Smooth muscle cell (in vitro differentiated cells): ENCODE results near the gene PTH1R. TPM values are rescaled to one million over a fixed set of nuclear protein-coding genes. Genes with fewer than 3 reads are reported as not detected.

ENCODE experiments used
- DNase-seq: peaks from one replicate; lab custom pipeline; 2025; ENCODE audit not compliant: unreplicated experiment; lab: John Stamatoyannopoulos, UW
- H2AFZ ChIP-seq: fragments of 200-600 bp; sonication (generic); 2 replicates; pipeline ENCODE4 v1.6.0; 2016; ENCODE audit warnings: antibody characterized with exemption, low read depth, mild to moderate bottlenecking
- H3F3A ChIP-seq: fragments of 200-600 bp; sonication (generic); 2 replicates; pipeline ENCODE4 v1.6.0; 2017; ENCODE audit warnings: antibody characterized with exemption, low read depth
- H3K27ac ChIP-seq: fragments of 200-600 bp; sonication (generic); 2 replicates; pipeline ENCODE4 v1.5.1; 2016; ENCODE audit warnings: low read depth, mild to moderate bottlenecking
- H3K27me3 ChIP-seq: fragments of 200-600 bp; sonication (generic); 2 replicates; pipeline ENCODE4 v1.6.1; 2016; ENCODE audit warnings: low read depth, mild to moderate bottlenecking
- H3K36me3 ChIP-seq: fragments of 200-600 bp; sonication (generic); 2 replicates; pipeline ENCODE4 v1.5.1; 2016; ENCODE audit warnings: low read depth
- H3K4me1 ChIP-seq: fragments of 200-600 bp; sonication (generic); 2 replicates; pipeline ENCODE4 v1.5.1; 2016; ENCODE audit warnings: low read depth
- H3K4me2 ChIP-seq: fragments of 200-600 bp; sonication (generic); 2 replicates; pipeline ENCODE4 v1.6.0; 2016; ENCODE audit warnings: mild to moderate bottlenecking
- H3K4me3 ChIP-seq: fragments of 200-600 bp; sonication (generic); 2 replicates; pipeline ENCODE4 v1.5.1; 2016; ENCODE audit warnings: mild to moderate bottlenecking
- H3K79me2 ChIP-seq: fragments of 200-600 bp; sonication (generic); 2 replicates; pipeline ENCODE4 v1.6.0; 2016; ENCODE audit warnings: low read depth, mild to moderate bottlenecking
- H3K9ac ChIP-seq: fragments of 200-600 bp; sonication (generic); 2 replicates; pipeline ENCODE4 v1.6.0; 2016; ENCODE audit warnings: low read depth
- H3K9me3 ChIP-seq: fragments of 200-600 bp; sonication (generic); replicated peaks from 2 replicates; pipeline ENCODE4 v1.5.1; 2016; ENCODE audit warnings: low read depth
- H4K20me1 ChIP-seq: fragments of 200-600 bp; sonication (generic); 2 replicates; pipeline ENCODE4 v1.6.0; 2016; ENCODE audit warnings: low read depth
- WGBS: methylation state at CpG from one replicate; pipeline ENCODE4 v1.1.7; 2016; ENCODE audit warnings: low lambda C conversion rate; 5-methylcytosine and 5-hydroxymethylcytosine counted together
- polyA plus RNA-seq: library from polyadenylated mRNA; unstranded; fragments of >200 nt; fragmentation: Nextera tagmentation; extraction: Ambion mirVana; gene quantifications from 2 replicates; pipeline ENCODE4 v1.2.1, GENCODE V29; 2016
- total RNA-seq: library from RNA; depleted of rRNA; stranded (reverse); fragments of >200 nt; gene quantifications from 2 replicates; pipeline ENCODE4 v1.2.3, GENCODE V29; 2014
- TF ChIP-seq, protein P1 (sequence below): fragments of 200-600 bp; sonication (generic); IDR thresholded peaks from 2 replicates; pipeline ENCODE4 v1.5.1; 2017; ENCODE audit warnings: borderline replicate concordance, mild to moderate bottlenecking, antibody characterized with exemption; ENCODE audit not compliant: insufficient read depth, poor library complexity, severe bottlenecking

PTH1R gene
- total and polyA plus RNA-seq, 2 experiments from 2014 or later: 17.7 to 50.6 TPM

DNA sequence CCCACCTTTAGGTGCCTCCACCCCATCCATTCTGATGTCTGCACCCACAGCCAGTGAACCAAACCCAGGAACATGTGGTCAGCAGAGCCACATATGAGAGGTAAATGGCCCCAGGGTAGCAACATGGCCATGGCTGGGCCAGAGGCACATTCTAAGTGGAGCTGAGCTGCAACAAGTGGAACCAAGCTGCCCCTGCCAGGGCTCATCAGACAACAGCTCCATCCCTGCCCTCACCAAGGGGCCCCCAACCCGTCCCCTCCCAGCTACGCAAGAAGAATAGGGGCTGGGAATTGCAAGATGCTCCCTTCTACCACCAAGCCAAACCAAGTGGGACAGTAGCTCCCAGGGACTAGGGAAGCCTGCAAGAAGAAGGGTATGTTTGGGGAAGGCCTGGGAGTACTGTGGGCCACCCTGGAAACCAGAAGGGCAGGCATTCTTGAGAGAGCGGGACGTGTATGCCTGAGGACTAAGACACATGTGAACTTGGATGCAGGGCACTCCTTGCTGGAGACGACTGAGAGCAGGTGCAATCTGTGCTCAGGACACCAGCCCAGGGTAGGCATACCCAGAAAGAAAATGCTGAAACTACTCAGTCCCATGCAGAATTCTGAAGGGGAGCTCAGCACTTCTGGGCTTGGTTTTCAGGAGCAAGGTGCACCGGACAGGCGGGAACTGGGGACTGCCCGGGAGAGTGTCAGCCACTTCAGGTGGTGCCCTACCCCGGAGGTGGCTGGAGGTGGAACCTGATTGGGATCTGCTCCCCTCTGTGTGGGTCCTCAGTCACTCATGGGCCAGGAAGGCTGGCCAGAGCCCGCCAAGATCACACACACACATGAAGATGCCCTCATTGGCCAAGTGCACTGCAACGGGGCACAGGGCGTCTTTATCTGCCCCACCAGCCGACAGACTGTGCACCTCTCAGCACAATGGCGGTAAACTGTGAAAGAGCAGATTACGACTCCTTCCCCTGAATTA lies 23.8 kb upstream of the PTH1R start:
- Histone ChIP-seq H3K27ac (no peak overlapping the region), H3K79me2 (no peaks in the 10 kb centered on the region), H3K9ac (no peak overlapping the region), H3K4me3 (no peak overlapping the region), H3K4me1 (peaks cover 7% of the 10 kb centered on the region), H3K4me2 (no peak overlapping the region), H2AFZ (no peak overlapping the region), H3K36me3 (no peaks in the 10 kb centered on the region), H3K27me3 (no peaks in the 10 kb centered on the region), H3K9me3 (no peaks in the 10 kb centered on the region), H3F3A (peaks cover 7% of the 10 kb centered on the region), H4K20me1 (no peaks in the 10 kb centered on the region)
- WGBS: 87% methylated on average over 15 of the region's 15 CpGs
- TF ChIP-seq, protein P1, sequence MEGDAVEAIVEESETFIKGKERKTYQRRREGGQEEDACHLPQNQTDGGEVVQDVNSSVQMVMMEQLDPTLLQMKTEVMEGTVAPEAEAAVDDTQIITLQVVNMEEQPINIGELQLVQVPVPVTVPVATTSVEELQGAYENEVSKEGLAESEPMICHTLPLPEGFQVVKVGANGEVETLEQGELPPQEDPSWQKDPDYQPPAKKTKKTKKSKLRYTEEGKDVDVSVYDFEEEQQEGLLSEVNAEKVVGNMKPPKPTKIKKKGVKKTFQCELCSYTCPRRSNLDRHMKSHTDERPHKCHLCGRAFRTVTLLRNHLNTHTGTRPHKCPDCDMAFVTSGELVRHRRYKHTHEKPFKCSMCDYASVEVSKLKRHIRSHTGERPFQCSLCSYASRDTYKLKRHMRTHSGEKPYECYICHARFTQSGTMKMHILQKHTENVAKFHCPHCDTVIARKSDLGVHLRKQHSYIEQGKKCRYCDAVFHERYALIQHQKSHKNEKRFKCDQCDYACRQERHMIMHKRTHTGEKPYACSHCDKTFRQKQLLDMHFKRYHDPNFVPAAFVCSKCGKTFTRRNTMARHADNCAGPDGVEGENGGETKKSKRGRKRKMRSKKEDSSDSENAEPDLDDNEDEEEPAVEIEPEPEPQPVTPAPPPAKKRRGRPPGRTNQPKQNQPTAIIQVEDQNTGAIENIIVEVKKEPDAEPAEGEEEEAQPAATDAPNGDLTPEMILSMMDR: no peak
- DNase-seq: no peak

DNA sequence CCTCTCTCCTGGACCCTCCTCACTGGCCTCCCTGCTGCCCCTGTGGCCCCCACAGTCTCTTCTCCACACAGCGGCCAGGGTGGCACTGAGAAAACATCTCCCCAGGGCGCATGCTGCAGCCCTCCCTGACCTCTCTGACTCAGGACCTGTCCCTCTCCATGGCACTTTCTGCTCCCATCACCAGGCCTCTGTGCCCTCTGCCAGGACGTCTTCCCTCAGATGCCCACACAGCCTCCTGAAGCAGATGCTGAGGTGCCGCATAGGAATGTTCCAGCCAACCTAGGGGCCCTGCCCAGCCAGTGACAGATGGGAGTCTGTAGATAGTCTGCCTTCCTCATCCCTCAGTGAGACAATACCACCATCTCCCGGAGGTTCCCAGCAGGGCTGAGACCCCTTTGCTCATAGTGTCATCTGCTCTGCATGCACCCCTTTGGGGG lies 22.9 kb upstream of the PTH1R start:
- H2AFZ ChIP-seq: no peak overlapping the region
- no peaks in the 10 kb centered on the region for H3K79me2 ChIP-seq
- H3K4me1 ChIP-seq: peaks cover 3% of the 10 kb centered on the region
- no peak overlapping the region for H3K27ac ChIP-seq
- no peaks in the 10 kb centered on the region for H3K9me3 ChIP-seq
- 90% methylated on average over 5 of the region's 5 CpGs for WGBS
- TF ChIP-seq, protein P1: no peak
- no peaks in the 10 kb centered on the region for H3F3A ChIP-seq
- no peaks in the 10 kb centered on the region for H3K36me3 ChIP-seq
- DNase-seq: no peak
- no peaks in the 10 kb centered on the region for H4K20me1 ChIP-seq
- no peaks in the 10 kb centered on the region for H3K27me3 ChIP-seq
- H3K9ac ChIP-seq: no peak overlapping the region
- H3K4me3 ChIP-seq: no peak overlapping the region
- no peak overlapping the region for H3K4me2 ChIP-seq

DNA sequence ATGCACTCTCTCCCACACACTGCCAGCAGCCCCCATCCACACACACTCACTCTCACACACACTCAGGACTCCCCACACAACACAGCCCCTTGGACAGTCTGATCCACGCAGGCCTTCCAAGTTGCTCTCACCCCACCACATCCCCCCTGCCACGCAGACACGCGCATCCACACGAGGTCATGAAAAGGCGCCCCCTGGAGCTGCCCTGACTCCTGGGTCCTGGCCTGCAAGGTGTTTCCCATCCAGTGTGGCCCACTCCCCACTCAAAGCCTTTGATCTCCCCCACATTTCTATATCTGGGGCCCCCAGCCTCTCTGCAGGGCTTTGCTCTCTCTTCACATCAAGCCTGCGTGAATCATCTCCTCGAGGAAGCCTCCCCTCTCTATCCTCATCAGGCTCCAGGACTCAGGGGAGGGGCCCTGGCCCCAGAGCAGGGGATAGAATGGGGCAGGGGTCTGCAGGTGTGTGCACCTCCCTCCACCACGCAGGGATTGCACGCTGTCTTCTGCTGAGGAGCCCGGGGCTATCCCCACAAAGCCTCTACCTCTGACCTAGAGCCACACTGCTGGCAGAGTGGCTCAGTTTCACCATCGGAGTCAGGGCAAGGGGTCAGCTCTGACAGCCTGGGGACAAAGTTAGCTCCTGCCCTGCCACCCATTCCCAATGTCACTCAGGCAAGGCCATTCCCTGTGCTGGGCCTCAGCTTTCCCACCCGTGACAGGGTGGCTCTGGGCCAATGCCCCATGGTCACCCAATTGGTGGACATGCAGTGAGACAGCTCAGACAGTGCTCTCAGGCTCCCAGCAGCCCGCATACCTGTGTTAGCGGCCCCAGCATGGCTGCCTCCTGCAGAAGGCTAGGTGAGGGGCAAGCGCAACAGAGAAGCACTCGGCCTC lies 20.7 kb upstream of the PTH1R start:
- H3K27ac ChIP-seq: no peak overlapping the region
- WGBS: 88% methylated on average over 17 of the region's 17 CpGs

More for the DNA sequence above, 20.7 kb upstream of the PTH1R start:
- Histone ChIP-seq H3K4me1 (no peaks in the 10 kb centered on the region), H3K79me2 (no peaks in the 10 kb centered on the region), H3K9me3 (no peaks in the 10 kb centered on the region), H2AFZ (no peak overlapping the region), H3K27me3 (no peaks in the 10 kb centered on the region), H3F3A (no peaks in the 10 kb centered on the region), H3K36me3 (no peaks in the 10 kb centered on the region), H3K4me3 (no peak overlapping the region), H4K20me1 (no peaks in the 10 kb centered on the region), H3K9ac (no peak overlapping the region), H3K4me2 (no peak overlapping the region)
- DNase-seq: no peak
- TF ChIP-seq, protein P1: no peak
